ENCODE measurements around the gene NOPCHAP1.

The NOPCHAP1 gene

DNA sequence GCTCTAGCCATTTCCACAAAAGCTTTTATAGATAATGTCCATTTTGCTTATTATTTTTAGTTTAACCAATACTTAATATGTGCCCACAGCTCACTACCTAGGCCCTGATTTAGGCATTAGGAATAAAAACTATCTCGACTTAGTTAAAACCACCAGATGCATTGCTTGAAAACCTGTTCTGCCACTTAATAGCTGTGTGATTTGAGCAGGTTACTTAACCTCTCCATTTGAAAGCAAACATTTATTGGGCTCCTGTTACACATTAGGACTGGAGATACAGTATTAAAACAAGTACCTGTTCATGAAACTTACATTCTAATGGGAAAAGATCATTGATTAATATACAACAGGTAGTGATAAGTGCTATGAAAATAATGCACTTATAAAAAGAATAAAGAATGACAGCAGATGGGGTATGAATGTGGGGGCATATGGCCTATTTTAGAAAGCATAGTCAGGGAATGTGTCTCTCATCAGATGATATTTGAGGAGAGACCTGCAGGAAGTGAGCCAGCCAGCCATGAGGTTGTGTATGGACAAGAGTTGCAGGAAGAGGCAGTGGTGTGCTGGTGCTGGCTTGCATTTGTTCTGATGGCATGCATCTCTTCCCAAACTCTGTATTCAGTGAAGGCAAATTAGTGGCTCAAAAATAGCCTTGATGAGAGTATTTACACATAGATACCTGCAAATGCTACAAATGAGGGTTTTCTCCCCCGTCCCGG lies 34.3 kb downstream of the NOPCHAP1 start:
- no peak for DNase-seq (ENCODE audit: low read depth)

DNA sequence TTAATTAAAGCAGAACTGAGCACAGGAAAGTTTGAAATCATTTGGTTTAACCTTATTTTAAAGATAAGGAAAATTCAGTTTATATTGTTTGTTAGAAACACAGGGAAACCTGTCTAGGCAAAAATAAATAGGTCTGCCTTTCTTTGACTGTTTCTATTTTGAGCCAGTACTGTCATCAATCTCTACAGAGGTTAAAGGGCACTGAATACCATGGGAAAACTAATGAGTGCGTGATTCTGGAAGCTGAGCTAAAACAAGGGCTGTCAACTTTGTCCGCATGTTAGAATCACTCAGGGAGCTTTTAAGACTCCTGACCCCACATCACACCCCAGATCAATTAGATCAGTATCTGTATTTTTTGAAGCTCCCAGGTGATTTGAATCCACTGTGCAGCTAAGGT lies 38.8 kb downstream of the NOPCHAP1 start:
- DNase-seq (ENCODE audit: low read depth) = no peak

- DNase-seq (ENCODE audit: low read depth) = no peak
Observed at GRCh38 chr12:105025890-105026289, 39.8 kb downstream of the NOPCHAP1 start.

GRCh38 chr12:105026411-105026810 lies 40.3 kb downstream of the NOPCHAP1 start:
- DNase-seq (ENCODE audit: low read depth) = no peak

GRCh38 chr12:105030820-105031807 lies 45.0 kb downstream of the NOPCHAP1 start:
- DNase-seq (ENCODE audit: low read depth) = no peak

- DNase-seq (ENCODE audit: low read depth) = no peak
Observed at GRCh38 chr12:105032703-105033357, 46.7 kb downstream of the NOPCHAP1 start.

DNA sequence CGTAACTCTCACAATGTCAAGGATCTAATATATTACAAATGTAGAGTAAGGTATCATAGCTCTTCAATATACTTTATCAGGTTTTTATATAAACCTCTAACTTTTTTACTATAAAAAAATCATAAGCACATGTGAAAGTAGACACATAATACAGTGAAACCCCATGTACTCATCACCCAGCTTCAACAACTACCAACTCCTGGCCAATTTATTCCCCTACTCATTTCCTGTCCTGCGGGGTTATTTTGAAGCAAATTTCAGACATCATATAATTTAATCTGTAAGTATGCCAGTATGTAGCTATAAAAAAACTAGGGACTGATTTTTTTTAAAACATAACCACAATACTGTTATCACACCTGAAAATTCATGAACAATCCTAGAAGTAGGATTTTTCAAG lies 47.7 kb downstream of the NOPCHAP1 start:
- no peak for DNase-seq (ENCODE audit: low read depth)
